Vagina (tissue), 2 donors: ENCODE measurements around the gene SMCHD1.

Experiments used
- POLR2A ChIP-seq, 2 donors: fragments of 450-650 bp; IDR thresholded peaks; one replicate each; pipeline ENCODE4 v1.6.1; 2017; ENCODE audit warnings: antibody characterized with exemption in 2 of 2, mild to moderate bottlenecking in 2 of 2, moderate library complexity in 2 of 2
- POLR2AphosphoS5 ChIP-seq, 2 donors: sonication (generic); formaldehyde crosslinking; IDR thresholded peaks; one replicate each; pipeline ENCODE4 v1.9.0; 2017; ENCODE audit warnings: antibody characterized with exemption in 2 of 2, mild to moderate bottlenecking in 2 of 2, low read depth in 1 of 2; ENCODE audit not compliant: insufficient read depth in 1 of 2
- TF ChIP-seq, protein P1 (sequence below), 3 experiments: fragments of 450-650 bp in 2 of 3; fragments of 200-600 bp in 1 of 3; sonication (generic) in 1 of 3; IDR thresholded peaks; one replicate each; pipeline ENCODE4 v1.5.1; 2017 to 2019; ENCODE audit warnings: antibody characterized with exemption in 3 of 3, mild to moderate bottlenecking in 2 of 3, moderate library complexity in 2 of 3

DNA sequence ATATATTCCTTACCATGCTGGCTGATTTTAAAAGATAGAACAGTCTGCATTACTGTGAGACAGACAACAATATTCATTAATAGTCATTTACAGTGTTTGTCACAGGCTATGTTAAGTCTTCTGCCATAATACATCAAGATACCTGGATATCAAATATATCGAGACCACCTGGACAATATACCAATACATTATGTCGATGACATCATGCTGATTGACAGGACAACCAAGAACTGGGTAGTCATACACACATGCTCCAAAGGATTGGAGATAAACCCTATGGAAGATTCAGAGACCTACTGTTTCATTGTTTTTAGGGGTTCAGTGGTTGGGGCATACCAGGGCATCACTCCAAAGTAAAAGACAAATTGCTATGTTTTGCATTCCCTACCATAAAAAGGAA lies 26.5 kb upstream of the SMCHD1 start:
- TF ChIP-seq POLR2A (IDR thresholded peaks at IDR 0.05), result no peak
- TF ChIP-seq, protein P1, sequence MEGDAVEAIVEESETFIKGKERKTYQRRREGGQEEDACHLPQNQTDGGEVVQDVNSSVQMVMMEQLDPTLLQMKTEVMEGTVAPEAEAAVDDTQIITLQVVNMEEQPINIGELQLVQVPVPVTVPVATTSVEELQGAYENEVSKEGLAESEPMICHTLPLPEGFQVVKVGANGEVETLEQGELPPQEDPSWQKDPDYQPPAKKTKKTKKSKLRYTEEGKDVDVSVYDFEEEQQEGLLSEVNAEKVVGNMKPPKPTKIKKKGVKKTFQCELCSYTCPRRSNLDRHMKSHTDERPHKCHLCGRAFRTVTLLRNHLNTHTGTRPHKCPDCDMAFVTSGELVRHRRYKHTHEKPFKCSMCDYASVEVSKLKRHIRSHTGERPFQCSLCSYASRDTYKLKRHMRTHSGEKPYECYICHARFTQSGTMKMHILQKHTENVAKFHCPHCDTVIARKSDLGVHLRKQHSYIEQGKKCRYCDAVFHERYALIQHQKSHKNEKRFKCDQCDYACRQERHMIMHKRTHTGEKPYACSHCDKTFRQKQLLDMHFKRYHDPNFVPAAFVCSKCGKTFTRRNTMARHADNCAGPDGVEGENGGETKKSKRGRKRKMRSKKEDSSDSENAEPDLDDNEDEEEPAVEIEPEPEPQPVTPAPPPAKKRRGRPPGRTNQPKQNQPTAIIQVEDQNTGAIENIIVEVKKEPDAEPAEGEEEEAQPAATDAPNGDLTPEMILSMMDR (IDR thresholded peaks at IDR 0.05), result no peak
- TF ChIP-seq POLR2AphosphoS5 (IDR thresholded peaks at IDR 0.05; ENCODE audit: insufficient read depth in 1 of 2, low read depth in 1 of 2), result no peak
